Posterior cingulate gyrus (tissue), 11 donors: ENCODE data around the gene IGHMBP2.
"Not testable (repeated sequence)": the region's sequence is repeated elsewhere in the genome, so short reads cannot be mapped to it uniquely, and the experiment has no call there.

Source experiments
- DNase-seq, 10 donors: peaks; one replicate each; pipeline versions ENCODE4 v3.0.0 to v3.0.0-alpha.2; 2020 to 2021; ENCODE audit warnings: mixed read lengths in 3 of 10
- intact Hi-C: fragments of 100-400 bp; cut with DNase I; formaldehyde crosslinking; loops from one replicate; pipeline ENCODE4 v1.15.1; 2023

Gene IGHMBP2

GRCh38 chr11:68884827-68885226 lies 18.9 kb upstream of the IGHMBP2 start:
- intact Hi-C loops: not testable (repeated sequence)
- DNase-seq: peak in 2 of 10 donors; percentile 21 to 22

- DNase-seq: peak in 2 of 10 donors; percentile 56 to 59
- intact Hi-C loops: no loop called here
These were observed 13.7 kb upstream of the IGHMBP2 start for GRCh38 chr11:68889948-68890446.

- DNase-seq: peak; percentile 30 to 92 (median 54)
- intact Hi-C loops: no loop called here
These were observed 13.0 kb upstream of the IGHMBP2 start for GRCh38 chr11:68890490-68891231.

- intact Hi-C loops: no loop called here
- peak in 2 of 10 donors; percentile 11 to 64 for DNase-seq
These were observed 12.2 kb upstream of the IGHMBP2 start for GRCh38 chr11:68891351-68891948.

GRCh38 chr11:68892576-68892975 lies 11.1 kb upstream of the IGHMBP2 start:
- DNase-seq: peak in 2 of 10 donors; percentile 71 to 77
- intact Hi-C loops: no loop called here

- intact Hi-C loops: no loop called here
- DNase-seq: peak in 3 of 10 donors; percentile 6 to 16 (median 10)
These were observed 10.4 kb upstream of the IGHMBP2 start for GRCh38 chr11:68893282-68893681.

- intact Hi-C loops: no loop called here
- DNase-seq: peak in 3 of 10 donors; percentile 40 to 78 (median 59)
These were observed 7.3 kb upstream of the IGHMBP2 start for GRCh38 chr11:68896171-68896959.

GRCh38 chr11:68897441-68897840 lies 6.2 kb upstream of the IGHMBP2 start:
- intact Hi-C loops: no loop called here
- peak in 2 of 10 donors; percentile 43 to 74 for DNase-seq

- intact Hi-C loops: no loop called here
- DNase-seq: peak in 3 of 10 donors; percentile 44 to 67 (median 49)
These were observed 2.8 kb upstream of the IGHMBP2 start for GRCh38 chr11:68900835-68901381.

GRCh38 chr11:68904248-68904847 lies 657 bp downstream of the IGHMBP2 start:
- intact Hi-C loops: no loop called here
- DNase-seq: peak in 7 of 10 donors; percentile 6 to 86 (median 40)

- intact Hi-C loops: no loop called here
- DNase-seq: peak in 3 of 10 donors; percentile 28 to 59 (median 38)
These were observed 2.0 kb downstream of the IGHMBP2 start for GRCh38 chr11:68905421-68906360.

GRCh38 chr11:68908273-68908672 lies 4.6 kb downstream of the IGHMBP2 start:
- DNase-seq: peak in 2 of 10 donors; percentile 14 to 18
- intact Hi-C loops: no loop called here

- intact Hi-C loops: no loop called here
- DNase-seq: peak in 2 of 10 donors; percentile 14 to 44
These were observed 7.3 kb downstream of the IGHMBP2 start for GRCh38 chr11:68910965-68911364.

- peak in 3 of 10 donors; percentile 43 to 63 (median 51) for DNase-seq
- intact Hi-C loops: no loop called here
These were observed 8.0 kb downstream of the IGHMBP2 start for GRCh38 chr11:68911731-68912130.

GRCh38 chr11:68912254-68912653 lies 8.6 kb downstream of the IGHMBP2 start:
- DNase-seq: peak in 1 of 10 donors; percentile 31
- intact Hi-C loops: no loop called here

- intact Hi-C loops: no loop called here
- DNase-seq: peak in 3 of 10 donors; percentile 3 to 62 (median 53)
These were observed 9.5 kb downstream of the IGHMBP2 start for GRCh38 chr11:68913188-68913587.

- intact Hi-C loops: no loop called here
- peak in 2 of 10 donors; percentile 12 to 39 for DNase-seq
These were observed 11.1 kb downstream of the IGHMBP2 start for GRCh38 chr11:68914761-68915160.

GRCh38 chr11:68916439-68916838 lies 12.7 kb downstream of the IGHMBP2 start:
- DNase-seq: peak in 3 of 10 donors; percentile 18 to 57 (median 37)
- intact Hi-C loops: no loop called here

- peak in 1 of 10 donors; percentile 9 for DNase-seq
- intact Hi-C loops: no loop called here
These were observed 19.9 kb downstream of the IGHMBP2 start for GRCh38 chr11:68923614-68924013.
